ENCODE data around the gene HOXB5.

GRCh38 chr17:48625495-48626244 lies 32.1 kb upstream of the HOXB5 start:
- TF ChIP-seq CTCF (conservative IDR thresholded peaks at IDR 0.05; ENCODE audit: low read depth, low read length) (no peak), FOS (IDR thresholded peaks at IDR 0.05; ENCODE audit: low read depth, low read length) (no peak), SMC3 (IDR thresholded peaks at IDR 0.05; ENCODE audit: low read depth, low read length) (no peak), POLR2A (IDR thresholded peaks at IDR 0.05; ENCODE audit: low read depth, low read length) (no peak), RFX5 (IDR thresholded peaks at IDR 0.05; ENCODE audit: low read depth, low read length) (no peak), RCOR1 (IDR thresholded peaks at IDR 0.05; ENCODE audit: insufficient replicate concordance, low read length) (no peak), CEBPB (IDR thresholded peaks at IDR 0.05; ENCODE audit: low read depth, low read length) (no peak), MAFK (IDR thresholded peaks at IDR 0.05; ENCODE audit: low read depth, low read length) (no peak), CHD1 (IDR thresholded peaks at IDR 0.05; ENCODE audit: low read depth, low read length) (no peak), BHLHE40 (IDR thresholded peaks at IDR 0.05; ENCODE audit: low read depth, low read length) (no peak), RAD21 (IDR thresholded peaks at IDR 0.05; ENCODE audit: low read length) (no peak), MAZ (IDR thresholded peaks at IDR 0.05; ENCODE audit: borderline replicate concordance, low read depth, low read length) (no peak), NFE2L2 (IDR thresholded peaks at IDR 0.05; ENCODE audit: low read depth, low read length) (no peak)
- TF ChIP-seq, protein P1, sequence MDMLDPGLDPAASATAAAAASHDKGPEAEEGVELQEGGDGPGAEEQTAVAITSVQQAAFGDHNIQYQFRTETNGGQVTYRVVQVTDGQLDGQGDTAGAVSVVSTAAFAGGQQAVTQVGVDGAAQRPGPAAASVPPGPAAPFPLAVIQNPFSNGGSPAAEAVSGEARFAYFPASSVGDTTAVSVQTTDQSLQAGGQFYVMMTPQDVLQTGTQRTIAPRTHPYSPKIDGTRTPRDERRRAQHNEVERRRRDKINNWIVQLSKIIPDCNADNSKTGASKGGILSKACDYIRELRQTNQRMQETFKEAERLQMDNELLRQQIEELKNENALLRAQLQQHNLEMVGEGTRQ (IDR thresholded peaks at IDR 0.05; ENCODE audit: low read depth, low read length) = no peak
